NCI-H2029 treated with DMSO at 0.1 percent for 48 hours (cell line): ENCODE measurements around the gene MAP3K1.

Experiments used
- DNase-seq: peaks from one replicate; lab custom pipeline; 2025; lab: John Stamatoyannopoulos, UW

The MAP3K1 gene

DNA sequence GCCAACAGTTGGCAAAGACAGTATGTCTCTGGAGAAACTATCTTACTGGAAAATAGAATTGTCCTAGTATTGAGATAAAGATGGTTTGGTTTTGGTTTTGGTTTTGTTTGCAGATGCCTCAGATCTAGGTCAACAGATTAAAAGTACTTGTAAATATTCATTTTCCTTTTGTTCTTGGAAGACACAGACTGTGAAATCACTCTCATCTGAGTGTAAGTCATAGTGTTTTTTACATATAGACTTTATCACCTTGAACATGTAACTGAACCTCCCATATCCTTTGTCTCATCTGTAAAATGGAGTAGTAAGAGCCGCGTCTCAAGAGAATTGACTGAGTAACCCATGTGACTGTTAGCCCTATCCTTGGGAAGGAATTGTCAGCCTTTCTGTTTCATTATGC, 34.3 kb downstream of the MAP3K1 start:
- DNase-seq: no peak

DNA sequence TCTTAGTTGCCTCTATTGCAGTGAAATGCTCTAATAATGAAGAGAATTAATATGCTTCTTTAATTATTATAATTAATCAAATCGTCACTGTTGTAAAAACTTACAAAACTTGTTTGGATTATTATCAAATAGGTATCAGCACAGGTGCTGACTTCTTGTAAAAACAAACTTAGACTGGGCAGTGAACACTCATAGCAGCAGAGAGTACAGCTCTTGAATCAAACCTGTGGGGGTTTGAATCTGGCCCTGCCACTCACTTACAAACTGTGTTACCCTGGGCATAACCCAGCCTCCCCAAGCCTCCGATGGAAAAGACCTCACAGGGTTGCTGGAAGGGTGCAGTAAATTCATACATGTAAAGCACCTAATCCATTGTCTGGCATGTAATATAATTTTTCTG, 35.1 kb downstream of the MAP3K1 start:
- DNase-seq: no peak

DNA sequence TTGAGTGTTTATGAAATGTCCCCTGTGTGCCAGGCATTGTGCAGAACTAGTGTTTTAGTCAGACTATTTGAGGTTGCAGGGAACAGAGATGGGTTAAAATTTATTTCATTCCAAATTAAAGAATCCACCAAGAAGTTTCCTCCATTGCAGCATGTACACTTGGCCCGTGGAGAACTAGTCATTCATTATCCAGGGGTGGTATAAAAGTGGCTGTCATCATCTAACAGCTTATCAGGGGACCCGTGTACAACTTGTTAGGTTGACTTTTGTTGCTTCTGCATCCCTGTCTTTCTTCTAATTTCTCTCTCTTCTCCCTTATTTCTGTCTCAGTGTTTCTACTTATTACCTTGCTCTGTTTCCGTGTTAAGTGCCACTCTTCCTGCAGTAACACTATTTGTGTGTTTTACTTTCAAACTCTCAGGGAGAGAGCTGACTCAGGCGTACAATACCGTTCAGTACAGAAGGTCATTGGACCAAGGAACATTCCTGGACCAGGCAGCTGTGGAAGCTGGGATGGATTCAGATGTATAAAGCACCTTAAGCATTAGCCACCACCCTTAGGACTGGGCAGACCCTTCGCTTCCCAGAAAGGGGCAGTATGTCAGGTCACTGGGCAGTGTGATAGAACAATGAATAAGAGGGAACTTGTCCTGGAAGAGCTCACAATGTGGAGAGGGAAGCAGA, 36.1 kb downstream of the MAP3K1 start:
- DNase-seq: no peak

DNA sequence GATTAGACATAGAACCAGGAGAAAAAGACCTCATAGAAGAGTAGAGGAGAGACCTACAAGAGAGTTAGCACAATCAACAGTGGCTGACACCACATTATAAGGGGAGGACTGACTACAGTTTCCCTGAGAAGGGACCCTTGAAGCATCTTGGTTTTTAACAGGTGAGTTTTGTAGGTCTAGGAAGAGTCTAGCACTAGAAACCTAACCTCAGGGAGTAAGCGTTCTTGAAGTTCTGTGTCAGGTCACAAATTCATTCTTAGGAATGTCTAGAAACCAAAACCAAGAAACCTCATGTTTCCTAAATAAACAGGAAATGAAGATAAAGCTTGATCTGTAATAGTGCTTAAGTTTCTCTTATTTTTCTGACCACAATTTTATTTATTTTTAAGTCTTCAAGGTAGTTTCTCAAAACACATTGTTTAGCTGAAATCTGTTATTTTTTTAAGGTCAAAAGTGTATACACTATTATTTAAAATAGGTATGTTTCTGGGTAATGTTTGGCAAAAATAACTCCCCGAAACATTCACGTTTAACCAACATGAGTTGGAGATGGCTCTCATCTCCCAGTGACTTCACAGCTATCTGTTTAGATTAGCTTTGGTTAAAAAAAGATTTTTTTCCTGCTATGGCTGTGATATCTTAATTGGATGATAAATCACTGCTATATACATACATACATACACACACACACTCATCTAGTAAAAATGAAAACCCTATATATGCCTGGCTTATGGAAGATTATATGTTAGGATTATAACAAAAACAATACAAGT, 37.1 kb downstream of the MAP3K1 start:
- no peak for DNase-seq

DNA sequence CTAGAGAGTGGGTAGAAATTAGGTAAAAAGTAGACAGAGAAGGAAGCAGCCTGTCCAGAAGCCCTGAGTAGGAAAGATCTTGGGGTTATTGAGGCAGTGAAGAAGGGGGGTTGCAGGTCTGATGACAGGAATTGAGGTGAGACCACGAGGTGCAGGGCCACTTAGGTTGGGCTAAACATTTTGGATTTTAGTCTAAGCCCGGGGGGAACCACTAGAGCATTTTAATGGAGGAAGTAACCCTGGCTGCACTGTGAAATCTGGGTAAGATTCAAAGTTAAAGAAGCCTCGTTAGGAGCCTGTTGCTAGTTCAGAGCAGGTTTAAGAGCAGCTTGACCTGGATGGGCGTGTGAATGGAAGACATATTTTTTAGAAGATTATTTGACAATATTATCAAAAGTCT, 38.3 kb downstream of the MAP3K1 start:
- no peak for DNase-seq

DNA sequence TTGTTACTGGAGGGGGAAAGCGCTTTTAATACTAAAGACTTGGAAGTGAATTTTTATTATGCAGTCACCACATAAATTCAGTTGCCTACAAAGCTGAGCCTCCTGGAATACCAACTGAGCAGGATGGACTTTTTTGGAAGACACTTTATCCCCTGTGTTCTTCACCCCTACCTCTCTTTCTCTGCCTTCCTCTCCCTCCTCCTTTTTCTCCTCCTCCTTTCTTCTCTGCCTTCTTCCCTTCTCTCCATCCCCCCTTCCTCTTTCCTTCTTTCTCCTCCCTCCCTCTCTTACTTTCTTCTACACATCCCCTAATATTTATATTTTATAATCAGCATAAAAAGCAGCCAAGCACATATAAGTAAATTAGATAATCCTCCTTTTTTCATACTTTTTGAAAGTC, 39.6 kb downstream of the MAP3K1 start:
- DNase-seq: no peak

DNA sequence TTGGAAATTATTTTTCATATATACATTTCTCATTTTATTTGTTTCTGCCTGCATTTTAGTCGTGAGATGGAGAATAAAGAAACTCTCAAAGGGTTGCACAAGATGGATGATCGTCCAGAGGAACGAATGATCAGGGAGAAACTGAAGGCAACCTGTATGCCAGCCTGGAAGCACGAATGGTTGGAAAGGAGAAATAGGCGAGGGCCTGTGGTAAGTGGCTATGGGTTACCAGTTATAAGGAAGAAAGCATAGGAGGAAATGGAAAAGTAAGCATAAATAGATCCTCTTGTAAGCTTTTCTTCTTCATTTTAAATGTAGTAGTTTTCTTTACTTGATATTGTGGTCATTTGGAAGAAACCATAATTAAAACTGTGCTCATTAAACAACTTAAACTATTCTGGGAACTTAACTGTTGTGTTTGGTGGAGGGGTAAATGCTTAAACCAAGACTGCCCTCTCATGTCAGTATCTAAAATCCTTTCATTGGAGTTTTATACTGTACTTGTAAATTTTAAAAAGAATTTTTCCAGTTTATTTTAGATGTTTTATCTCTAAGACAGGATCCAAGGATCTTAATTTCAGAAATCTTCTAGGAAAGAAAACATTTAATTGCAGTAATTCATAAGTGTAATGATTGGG, 41.3 kb downstream of the MAP3K1 start:
- no peak for DNase-seq

DNA sequence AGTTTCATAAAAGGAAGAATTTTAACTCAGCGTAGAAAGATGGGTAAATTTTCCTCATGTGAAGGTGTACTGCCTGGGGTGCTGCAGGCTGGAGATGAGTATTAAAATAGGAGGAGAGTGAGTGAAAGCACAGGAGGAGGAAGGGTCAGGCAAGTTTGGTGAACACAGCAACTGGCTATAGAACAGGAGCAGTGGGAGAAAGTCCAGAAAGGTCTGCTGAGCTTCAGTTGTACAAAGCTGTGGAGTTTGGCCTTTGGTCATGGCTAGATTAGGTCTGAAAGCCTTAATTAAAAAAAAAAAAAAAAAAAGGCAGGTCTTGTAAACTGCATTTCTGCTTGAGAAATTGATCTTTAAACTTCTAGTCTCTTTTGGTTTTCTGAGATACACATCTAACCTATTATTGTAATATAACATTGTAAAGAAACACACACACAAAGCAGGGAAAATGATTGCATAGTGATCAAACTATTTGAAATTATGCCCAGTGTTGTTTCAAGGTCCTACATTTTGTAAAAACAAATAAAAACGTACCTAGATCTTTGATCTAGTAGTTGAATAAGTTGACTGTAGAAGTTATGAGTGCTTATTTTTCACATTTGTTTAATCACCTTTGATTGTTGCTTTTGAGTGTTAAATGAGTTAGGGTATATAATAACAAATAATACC, 43.6 kb downstream of the MAP3K1 start:
- no peak for DNase-seq

DNA sequence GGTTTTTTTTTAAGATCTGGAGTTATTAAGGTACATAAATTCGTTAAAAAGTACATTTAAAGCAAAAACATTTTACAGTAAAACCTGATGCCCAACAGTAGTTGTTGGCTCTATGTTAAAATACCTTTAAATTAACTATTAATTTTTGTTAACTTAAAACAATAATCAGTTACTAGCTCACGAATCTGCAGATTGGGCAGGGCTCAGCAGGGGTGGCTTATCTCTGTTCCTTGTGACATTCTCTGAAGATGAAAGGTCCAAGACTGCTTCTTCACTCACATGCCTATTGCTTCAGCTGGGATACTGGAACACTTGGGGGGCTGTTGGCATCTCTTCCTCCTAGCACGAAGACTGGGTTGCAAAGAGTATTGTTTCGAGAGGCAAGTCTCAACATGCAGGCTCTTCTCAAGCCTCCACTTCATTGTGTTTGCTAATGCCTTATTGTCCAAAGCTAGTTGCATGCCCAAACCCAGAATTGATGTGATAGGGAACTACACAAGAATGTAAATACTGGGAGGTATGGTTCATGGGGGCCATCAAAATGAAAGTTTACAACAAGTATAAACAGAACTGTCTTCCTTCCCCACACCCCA, 46.6 kb downstream of the MAP3K1 start:
- no peak for DNase-seq

DNA sequence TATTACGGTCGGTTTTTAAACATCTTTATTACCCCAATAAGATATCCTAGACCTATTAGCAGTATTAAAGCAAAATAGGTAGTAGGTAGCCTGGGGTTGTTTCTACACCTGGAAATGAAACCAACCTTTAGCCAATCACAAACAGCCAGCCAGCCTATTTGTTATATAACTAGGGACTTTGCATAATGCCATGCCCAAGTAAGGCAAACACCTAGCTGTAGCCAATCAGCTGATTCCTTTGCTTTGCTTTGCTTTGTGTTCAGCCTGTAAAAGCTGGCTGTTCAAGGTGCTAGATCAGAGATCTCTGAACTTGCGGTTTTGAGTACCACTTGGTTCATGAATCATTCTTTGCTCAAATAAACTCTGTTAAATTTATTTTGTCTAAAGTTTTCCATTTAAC, 47.6 kb downstream of the MAP3K1 start:
- no peak for DNase-seq

DNA sequence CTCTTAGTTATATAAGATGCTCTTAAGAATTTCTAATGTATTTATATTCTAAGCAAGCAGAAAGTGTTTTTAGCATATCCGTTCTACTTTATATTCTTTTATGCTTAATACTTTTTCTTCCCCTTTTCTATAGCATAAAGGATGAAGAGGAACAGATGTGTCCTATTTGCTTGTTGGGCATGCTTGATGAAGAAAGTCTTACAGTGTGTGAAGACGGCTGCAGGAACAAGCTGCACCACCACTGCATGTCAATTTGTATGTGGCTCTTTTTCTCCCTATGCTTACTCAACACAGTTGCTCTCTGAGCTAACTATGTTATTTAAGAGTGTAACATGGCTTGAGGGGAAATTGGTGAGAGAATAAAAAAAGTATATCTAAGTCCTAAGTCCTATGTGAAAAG, 56.4 kb downstream of the MAP3K1 start:
- no peak for DNase-seq

DNA sequence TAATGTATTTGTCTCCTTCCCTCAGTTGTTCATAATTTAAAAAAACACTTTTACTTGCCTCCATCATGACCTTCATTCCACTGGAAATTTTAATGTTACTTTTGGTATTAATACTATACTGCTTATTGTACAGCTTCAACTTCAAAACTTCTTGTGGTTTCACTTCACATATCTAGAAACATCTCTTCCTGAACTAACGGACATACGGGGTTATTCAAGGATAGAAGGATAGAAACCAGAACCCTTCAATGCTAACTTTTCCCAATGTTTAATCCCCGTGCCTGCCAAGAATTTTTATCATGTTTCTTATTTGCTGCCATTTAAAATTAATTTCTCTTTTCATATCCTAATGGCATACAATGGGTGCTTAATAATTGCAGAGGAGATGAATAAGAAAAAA, 57.7 kb downstream of the MAP3K1 start:
- no peak for DNase-seq

DNA sequence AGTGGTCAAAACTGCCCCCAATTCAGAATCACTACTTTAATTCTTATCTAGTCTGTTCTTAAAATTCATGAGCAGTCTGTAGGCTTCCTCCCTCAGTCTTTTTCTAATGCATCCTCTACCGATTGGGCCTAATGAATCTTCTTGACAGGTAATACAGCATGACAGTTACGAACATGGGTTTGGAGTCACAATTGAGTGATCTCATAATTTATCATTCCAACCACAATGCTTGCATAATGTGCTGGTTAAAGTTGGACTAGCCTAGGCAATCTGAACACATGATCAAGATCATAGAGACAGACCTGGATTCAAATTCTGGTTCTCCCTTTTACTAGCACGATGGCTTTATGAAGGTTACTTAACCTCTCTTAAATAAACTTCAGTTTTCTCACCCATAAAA, 61.0 kb downstream of the MAP3K1 start:
- no peak for DNase-seq

DNA sequence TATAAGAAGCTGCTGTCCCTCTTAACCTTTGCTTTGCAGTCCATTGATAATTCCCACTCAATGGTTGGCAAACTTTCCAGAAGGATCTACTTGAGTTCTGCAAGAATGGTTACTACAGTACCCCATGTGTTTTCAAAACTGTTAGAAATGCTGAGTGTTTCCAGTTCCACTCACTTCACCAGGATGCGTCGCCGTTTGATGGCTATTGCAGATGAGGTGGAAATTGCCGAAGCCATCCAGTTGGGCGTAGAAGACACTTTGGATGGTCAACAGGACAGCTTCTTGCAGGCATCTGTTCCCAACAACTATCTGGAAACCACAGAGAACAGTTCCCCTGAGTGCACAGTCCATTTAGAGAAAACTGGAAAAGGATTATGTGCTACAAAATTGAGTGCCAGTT, 66.2 kb downstream of the MAP3K1 start:
- DNase-seq: no peak

DNA sequence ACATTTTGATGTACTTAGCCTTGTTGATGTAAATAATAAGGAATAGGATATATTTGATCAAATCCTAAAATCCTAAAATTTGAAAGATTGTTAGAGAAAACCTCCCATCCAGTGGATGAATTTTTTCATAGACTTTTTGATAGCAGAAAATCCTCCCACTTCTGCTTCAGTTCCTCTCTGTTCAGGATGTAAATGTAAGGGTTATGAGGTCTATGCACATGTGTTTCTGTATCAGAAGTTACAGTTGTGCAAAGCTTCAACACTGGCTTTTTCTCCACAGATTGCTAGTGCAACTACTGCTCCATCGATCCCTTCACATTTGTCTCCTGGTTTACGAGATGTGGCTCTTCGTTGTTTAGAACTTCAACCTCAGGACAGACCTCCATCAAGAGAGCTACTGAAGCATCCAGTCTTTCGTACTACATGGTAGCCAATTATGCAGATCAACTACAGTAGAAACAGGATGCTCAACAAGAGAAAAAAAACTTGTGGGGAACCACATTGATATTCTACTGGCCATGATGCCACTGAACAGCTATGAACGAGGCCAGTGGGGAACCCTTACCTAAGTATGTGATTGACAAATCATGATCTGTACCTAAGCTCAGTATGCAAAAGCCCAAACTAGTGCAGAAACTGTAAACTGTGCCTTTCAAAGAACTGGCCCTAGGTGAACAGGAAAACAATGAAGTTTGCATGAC, 78.1 kb downstream of the MAP3K1 start:
- DNase-seq: no peak

DNA sequence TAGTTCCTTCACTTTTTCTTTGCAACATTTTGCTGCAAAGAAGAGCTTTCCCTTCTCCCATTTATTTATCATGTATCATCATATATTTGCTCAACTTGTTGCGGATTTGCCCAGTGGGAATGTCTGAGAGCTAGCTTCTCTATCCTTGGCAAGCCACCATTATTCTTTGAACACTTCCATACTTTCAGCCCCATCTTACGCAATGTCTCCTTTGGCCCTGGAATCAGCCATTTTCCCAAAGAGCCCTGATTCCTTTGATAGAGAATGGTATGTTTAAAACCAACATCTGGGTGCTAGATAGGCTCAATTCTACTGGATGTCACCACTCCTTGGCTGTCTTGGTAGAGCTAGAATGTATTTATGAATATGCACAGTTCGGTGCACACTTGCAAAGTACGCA, 81.4 kb downstream of the MAP3K1 start:
- no peak for DNase-seq

DNA sequence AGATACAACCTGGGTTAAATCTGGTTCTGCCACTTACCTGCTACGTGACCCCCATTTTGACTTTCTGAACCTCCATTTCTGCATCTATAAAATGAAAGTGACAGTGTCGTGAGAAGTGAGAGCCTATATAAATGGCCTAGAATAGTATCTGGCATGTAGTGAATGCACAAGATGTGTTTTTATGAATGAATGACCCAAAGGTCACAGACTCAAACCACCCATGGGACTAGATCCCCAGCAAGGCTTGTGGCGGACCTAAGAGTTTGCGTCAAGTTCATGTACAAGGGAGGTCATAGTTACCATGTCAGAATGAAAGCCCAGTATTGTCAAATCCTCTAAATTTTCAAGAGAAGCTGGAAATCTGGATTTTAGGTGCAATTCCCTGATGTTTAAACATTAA, 82.9 kb downstream of the MAP3K1 start:
- no peak for DNase-seq

DNA sequence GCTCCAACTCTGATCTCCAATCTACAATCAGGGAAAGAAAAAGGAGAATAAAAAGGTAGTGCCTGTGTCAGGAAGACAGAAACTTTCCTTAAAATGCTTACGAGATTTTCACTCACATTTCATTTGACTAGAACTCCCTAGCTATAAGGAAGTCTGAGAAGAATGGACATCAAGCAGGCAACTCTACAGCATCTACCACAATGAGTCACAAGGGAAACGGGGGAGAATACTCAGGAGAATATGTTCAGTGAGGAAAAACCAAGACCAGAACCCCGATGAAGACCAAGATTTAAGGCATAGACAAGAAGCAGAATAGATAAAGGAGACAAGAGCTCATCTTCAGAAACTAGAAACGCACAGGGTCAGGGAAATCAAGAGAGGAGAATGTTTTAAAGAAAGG, 85.0 kb downstream of the MAP3K1 start:
- no peak for DNase-seq

DNA sequence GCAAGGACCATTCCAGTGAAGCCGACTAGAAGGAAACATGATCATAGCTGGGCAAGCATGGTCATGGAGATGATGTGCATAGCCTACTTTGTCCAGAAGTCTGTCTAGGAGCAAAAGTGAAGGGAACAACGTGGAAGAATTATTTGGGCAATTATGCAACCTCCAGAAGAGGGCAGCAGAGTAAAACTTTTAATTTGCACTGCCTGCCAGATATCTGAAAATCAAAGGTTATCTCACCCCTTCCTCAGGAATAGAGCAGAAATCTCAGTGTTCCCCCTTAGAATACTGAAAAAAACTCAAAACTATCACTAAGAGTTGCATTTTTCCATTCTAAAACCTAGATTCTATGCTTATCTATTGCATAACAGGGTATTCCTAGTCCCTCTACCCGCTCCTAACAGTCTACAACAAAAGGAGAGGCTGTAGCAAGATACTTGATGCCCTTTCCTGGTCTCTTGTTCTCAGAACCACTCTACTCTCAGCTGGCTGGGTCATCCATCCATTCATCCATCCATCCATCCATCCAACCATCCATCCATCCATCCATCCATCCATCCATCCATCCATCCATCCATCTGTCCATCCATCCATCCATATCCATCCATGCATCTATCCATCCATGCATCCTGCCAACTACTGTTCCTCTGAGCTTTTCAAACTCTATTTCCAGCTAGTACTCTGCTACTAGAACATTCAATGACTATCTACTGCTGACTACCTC, 85.7 kb downstream of the MAP3K1 start:
- no peak for DNase-seq

DNA sequence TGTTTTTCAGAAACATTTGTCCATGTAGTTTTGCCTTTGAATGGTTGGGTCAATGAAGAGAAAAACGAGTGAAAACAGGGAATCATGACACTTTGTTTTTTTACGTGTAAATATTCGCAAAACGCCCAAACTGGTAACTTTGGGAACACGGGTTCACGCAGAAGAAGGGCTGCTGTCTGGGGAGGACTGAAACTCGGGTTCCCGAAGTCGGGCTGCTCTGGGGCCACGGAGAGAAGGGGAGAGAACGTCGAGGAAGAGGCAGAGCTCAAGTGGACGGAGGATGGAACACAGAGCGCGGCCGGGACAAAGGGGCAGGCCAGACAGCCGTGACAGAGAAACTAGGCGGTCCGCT, 93.6 kb downstream of the MAP3K1 start:
- peak; percentile 73 for DNase-seq
